Neural progenitor cell (in vitro differentiated cells): ENCODE measurements around the gene AMACR.

Source experiments
- CTCF ChIP-seq: fragments of 200-600 bp; sonication (generic); IDR thresholded peaks from 2 replicates; pipeline ENCODE4 v1.5.1; 2017; ENCODE audit warnings: antibody characterized with exemption, mild to moderate bottlenecking
- EZH2 ChIP-seq: fragments of 200-600 bp; sonication (generic); IDR thresholded peaks from 2 replicates; pipeline ENCODE4 v1.6.1; 2017; ENCODE audit warnings: antibody characterized with exemption, mild to moderate bottlenecking, moderate library complexity

GRCh38 chr5:34008802-34009201 lies 952 bp upstream of the AMACR start:
- TF ChIP-seq CTCF: no peak
- TF ChIP-seq EZH2: no peak
